GM12801 (cell line): ENCODE measurements around the gene MIB2.

ENCODE experiments used
- CTCF ChIP-seq: IDR thresholded peaks from one replicate; pipeline ENCODE4 v1.5.1; 2011; ENCODE audit warnings: control low read depth; ENCODE audit not compliant: insufficient read length; ENCODE audit errors: extremely low read depth

MIB2 gene

GRCh38 chr1:1577367-1578011 lies 37.8 kb upstream of the MIB2 start:
- TF ChIP-seq CTCF = no peak

DNA sequence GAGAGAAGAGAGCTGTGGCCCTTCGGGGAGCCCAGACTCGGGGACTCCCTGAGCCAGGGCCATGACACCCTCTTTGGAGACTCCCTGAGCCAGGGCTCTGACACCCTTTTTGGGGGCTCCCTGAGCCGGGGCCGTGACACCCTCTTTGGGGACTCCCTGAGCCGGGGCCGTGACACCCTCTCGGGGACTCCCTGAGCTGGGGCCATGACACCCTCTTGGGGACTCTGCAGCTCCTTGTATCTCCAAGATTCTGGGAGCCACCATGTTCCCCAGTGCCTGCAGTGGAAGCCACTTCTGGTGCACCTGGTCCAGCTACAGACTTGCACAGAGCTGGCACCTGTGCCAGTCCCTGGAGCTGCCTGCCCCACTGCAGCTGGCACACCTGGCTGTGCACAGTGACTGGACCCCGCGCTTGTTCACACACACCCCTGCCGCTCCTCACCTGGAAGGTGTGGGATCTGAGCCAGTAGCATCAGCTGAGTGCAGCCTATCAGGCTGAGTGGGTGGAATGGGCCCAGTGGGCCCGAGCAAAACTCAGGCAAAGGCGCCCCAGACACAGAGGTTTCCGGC lies 36.8 kb upstream of the MIB2 start:
- no peak for TF ChIP-seq CTCF

DNA sequence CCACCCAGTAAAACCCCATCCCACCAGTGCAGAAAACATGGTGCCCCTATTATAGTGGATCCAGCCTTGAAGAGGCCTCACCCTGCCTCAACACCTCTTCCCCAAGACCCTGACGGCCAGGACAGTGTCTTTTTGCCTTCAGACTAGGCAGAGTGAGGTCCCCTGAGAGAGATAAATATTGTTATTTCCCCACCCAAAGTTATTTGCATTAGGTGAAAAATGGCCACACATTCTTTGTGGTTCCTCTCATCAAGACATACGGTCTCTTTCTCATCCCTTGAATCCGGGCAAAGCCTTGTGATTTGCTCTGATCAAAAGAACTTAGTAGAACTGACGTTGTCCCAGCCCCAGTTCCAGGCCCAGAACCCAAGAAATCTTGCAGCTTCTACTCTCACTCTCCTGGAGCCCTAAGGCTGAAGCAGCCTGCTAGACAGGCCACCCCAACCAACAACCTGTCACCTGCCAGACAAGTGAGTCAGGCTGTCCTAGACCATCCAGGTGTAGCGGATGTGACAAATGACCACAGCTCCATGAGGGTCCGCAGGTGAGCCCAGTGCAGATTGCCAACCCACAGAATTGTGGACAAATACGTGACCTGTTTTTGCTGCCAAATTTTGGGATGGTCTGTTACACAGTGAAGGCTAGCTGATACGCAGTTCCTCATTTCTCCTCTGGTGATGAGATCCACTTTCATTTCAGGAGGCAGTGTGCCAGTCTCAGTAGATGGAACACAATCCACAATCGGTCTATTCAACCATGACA lies 32.5 kb upstream of the MIB2 start:
- no peak for TF ChIP-seq CTCF

GRCh38 chr1:1583347-1584010 lies 31.8 kb upstream of the MIB2 start:
- no peak for TF ChIP-seq CTCF

GRCh38 chr1:1591452-1591851 lies 23.8 kb upstream of the MIB2 start:
- TF ChIP-seq CTCF = no peak

DNA sequence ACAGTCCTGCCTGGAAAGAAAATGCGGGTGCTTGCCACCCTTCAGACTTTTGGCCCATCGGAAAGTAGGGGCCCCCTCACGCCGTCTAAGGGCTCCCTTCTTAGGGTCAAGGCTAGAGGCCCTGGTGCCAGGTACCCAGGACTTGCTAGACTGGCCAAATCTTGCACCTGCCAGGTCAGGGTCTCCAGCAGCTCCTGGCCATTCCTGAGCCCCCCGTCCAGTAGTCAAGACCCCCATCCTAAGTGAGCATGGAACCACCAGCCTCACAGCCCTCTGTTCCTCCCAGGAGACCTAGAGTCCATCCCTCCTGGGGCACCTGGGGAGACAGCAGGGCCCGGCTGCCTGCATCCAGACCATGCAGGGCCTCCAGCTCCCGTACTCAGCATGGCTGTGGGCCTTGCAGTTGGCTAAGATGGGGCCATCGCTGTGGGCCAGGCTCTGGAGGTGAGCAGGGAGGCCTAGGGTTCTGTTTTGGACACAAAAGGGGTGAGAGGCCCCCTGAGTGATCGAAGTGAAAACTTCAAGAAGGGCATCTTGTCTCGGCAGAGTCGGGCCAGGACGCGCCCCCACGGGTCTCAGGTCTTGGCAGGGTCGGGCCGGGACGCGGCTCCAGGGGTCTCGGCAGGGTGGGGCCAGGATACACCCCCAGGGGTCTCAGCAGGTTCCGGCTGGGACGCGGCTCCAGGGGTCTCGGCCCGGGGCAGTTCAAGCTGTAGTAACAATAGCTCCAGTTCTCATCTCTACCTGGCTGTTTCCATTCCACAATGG lies 21.3 kb upstream of the MIB2 start:
- TF ChIP-seq CTCF = no peak

DNA sequence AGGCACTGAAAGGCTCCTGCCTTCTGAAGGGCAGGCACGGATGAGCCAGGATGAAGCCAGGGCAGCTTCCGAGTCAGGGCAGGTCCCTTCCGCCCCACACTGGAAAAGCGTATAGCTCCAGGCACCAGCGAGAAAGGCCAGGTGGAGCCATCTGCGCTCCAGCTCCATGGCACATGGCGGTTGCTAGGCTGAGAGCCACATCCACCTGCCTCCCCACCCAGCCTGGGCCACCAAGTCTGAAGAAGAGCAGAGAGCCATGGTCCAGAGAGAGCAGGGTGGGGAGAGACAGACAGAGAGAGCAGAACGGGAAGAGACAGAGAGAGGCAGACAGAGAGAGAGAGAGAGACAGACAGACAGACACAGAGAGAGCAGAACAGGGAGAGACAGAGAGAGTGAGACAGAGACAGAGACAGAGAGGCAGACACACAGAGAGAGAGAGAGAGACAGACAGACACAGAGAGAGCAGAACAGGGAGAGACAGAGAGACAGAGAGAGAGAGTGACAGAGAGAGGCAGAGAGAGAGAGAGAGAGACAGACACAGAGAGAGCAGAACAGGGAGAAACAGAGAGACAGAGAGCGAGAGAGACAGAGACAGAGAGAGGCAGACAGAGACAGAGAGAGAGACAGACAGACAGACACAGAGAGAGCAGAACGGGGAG lies 20.6 kb upstream of the MIB2 start:
- no peak for TF ChIP-seq CTCF
